Sigmoid colon (tissue), 7 donors: ENCODE results near the gene MED16. TPM values are rescaled to one million over a fixed set of nuclear protein-coding genes. Genes with fewer than 3 reads are reported as not detected.
"Not testable (repeated sequence)": the region's sequence is repeated elsewhere in the genome, so short reads cannot be mapped to it uniquely, and the experiment has no call there.

Experiments used
- DNase-seq: peaks from one replicate; pipeline ENCODE4 v3.0.0-alpha.2; 2019
- H3K27ac ChIP-seq, 4 donors: fragments of 200-600 bp; sonication (generic); one replicate each; pipeline ENCODE4 v1.5.1; 2016 to 2019; ENCODE audit warnings: mild to moderate bottlenecking in 1 of 4
- H3K27me3 ChIP-seq, 3 donors: fragments of 200-600 bp; sonication (generic); one replicate each; pipeline ENCODE4 v1.5.1; 2019; ENCODE audit warnings: mild to moderate bottlenecking in 1 of 3
- H3K36me3 ChIP-seq, 4 donors: fragments of 200-600 bp; sonication (generic); one replicate each; pipeline ENCODE4 v1.5.1; 2016 to 2019
- H3K4me1 ChIP-seq, 4 donors: fragments of 200-600 bp; sonication (generic); one replicate each; pipeline ENCODE4 v1.5.1; 2017 to 2019
- H3K4me3 ChIP-seq, 4 donors: fragments of 200-600 bp; sonication (generic); one replicate each; pipeline ENCODE4 v1.5.1; 2017 to 2019; ENCODE audit warnings: mild to moderate bottlenecking in 2 of 4, moderate library complexity in 1 of 4
- H3K9me3 ChIP-seq, 4 donors: fragments of 200-600 bp in 3 of 4; sonication (generic) in 3 of 4; one replicate each; pipeline versions ENCODE4 v1.5.1 to v1.6.1; 2013 to 2019
- CTCF ChIP-seq, 4 experiments: fragments of 450-650 bp in 3 of 4; fragments of 200-600 bp in 1 of 4; IDR thresholded peaks; one replicate each; pipeline ENCODE4 v1.5.1; 2016 to 2019; ENCODE audit warnings: antibody characterized with exemption in 4 of 4, mild to moderate bottlenecking in 3 of 4, moderate library complexity in 2 of 4
- EP300 ChIP-seq, 4 donors: sonication (generic); formaldehyde crosslinking; IDR thresholded peaks; one replicate each; pipeline ENCODE4 v1.6.1; 2017; ENCODE audit warnings: antibody characterized with exemption in 4 of 4
- POLR2A ChIP-seq, 2 donors: fragments of 450-650 bp; IDR thresholded peaks; one replicate each; pipeline ENCODE4 v1.6.1; 2016; ENCODE audit warnings: antibody characterized with exemption in 2 of 2, mild to moderate bottlenecking in 2 of 2, moderate library complexity in 2 of 2
- POLR2AphosphoS5 ChIP-seq, 4 donors: sonication (generic); formaldehyde crosslinking; IDR thresholded peaks; one replicate each; pipeline ENCODE4 v1.6.1; 2017; ENCODE audit warnings: antibody characterized with exemption in 4 of 4
- WGBS, 2 donors: extraction: QIAGEN DNeasy Blood & Tissue Kit; methylation state at CpG; one replicate each; pipeline ENCODE4 v1.1.7; 2013; 5-methylcytosine and 5-hydroxymethylcytosine counted together
- intact Hi-C: fragments of 100-400 bp; cut with DNase I; formaldehyde crosslinking; loops from one replicate; pipeline ENCODE4 v1.15.1; 2023
- polyA plus RNA-seq, 3 donors: library from polyadenylated mRNA; stranded (reverse); fragments of 200-250 nt; gene quantifications; one replicate each; pipeline ENCODE4 v1.2.3, GENCODE V29; 2013
- total RNA-seq, 4 donors: library from RNA; depleted of rRNA; stranded (reverse); fragments of >200 nt; gene quantifications; one replicate each; pipeline ENCODE4 v1.1.0, GENCODE V29; 2016
- donor health status: healthy with polysubstance abuse.
- donor health status: Bipolar disorder and iron deficiency.
- donor health status: healthy.

MED16 gene
- total and polyA plus RNA-seq, 7 donors = 22.4 to 62.5 (median 33.2) TPM

GRCh38 chr19:852136-853013 is 40.6 kb downstream of the MED16 start, which contains the start of gene ELANE:
Gene ELANE (plus strand): TSS chr19:852303. CDS start chr19:852329, 26 bp downstream.
- H3K27me3 ChIP-seq = peaks cover 15 to 64% (median 32%) of the 10 kb centered on the region in 3 donors
- no peaks in the 10 kb centered on the region for H3K9me3 ChIP-seq
- peaks cover 0 to 42% (median 32%) of the 10 kb centered on the region in 4 donors for H3K4me1 ChIP-seq
- WGBS, 2 donors = 55 to 65% methylated on average over 55 of the region's 55 CpGs
- intact Hi-C loops = loop anchor here (5.0 kb wide), 1 partner anchor 55 kb away; the partner anchor contains the start of gene PTBP1
- no peaks in the 10 kb centered on the region for H3K36me3 ChIP-seq
- H3K27ac ChIP-seq = peak within 1 kb of the TSS; percentile 77 to 83 (median 79)
- peak within 1 kb of the TSS in 3 of 4 donors; percentile 3 to 16 (median 7) for H3K4me3 ChIP-seq
- DNase-seq = no peak
- TF ChIP-seq POLR2AphosphoS5 (IDR thresholded peaks at IDR 0.05) = no peak
- TF ChIP-seq EP300 (IDR thresholded peaks at IDR 0.05) = no peak
- TF ChIP-seq CTCF (IDR thresholded peaks at IDR 0.05) = no peak
- TF ChIP-seq POLR2A (IDR thresholded peaks at IDR 0.05) = no peak

GRCh38 chr19:850979-851335 is 42.0 kb downstream of the MED16 start:
- TF ChIP-seq EP300 (IDR thresholded peaks at IDR 0.05) (no peak), CTCF (IDR thresholded peaks at IDR 0.05) (no peak), POLR2AphosphoS5 (IDR thresholded peaks at IDR 0.05) (no peak), POLR2A (IDR thresholded peaks at IDR 0.05) (no peak)
- H3K27me3 ChIP-seq = peaks cover 15 to 69% (median 36%) of the 10 kb centered on the region in 3 donors
- intact Hi-C loops = loop anchor here (5.0 kb wide), 1 partner anchor 54 kb away; the partner anchor contains the start of gene PTBP1
- H3K36me3 ChIP-seq = no peaks in the 10 kb centered on the region
- no peaks in the 10 kb centered on the region for H3K9me3 ChIP-seq
- 28 to 48% methylated on average over 13 of the region's 13 CpGs for WGBS, 2 donors
- peak overlapping the region; percentile 77 to 83 (median 79) for H3K27ac ChIP-seq
- no peak for DNase-seq
- H3K4me1 ChIP-seq = peaks cover 0 to 45% (median 32%) of the 10 kb centered on the region in 4 donors
- peak overlapping the region in 3 of 4 donors; percentile 3 to 30 (median 16) for H3K4me3 ChIP-seq

- WGBS, 2 donors = 14 to 26% methylated on average over 28 of the region's 28 CpGs
- Histone ChIP-seq H3K4me3 (peak overlapping the region in 3 of 4 donors; percentile 3 to 30 (median 16)), H3K27me3 (peaks cover 15 to 69% (median 42%) of the 10 kb centered on the region in 3 donors), H3K4me1 (peaks cover 0 to 45% (median 32%) of the 10 kb centered on the region in 4 donors), H3K36me3 (no peaks in the 10 kb centered on the region), H3K27ac (peak overlapping the region; percentile 77 to 83 (median 79)), H3K9me3 (no peaks in the 10 kb centered on the region)
- TF ChIP-seq POLR2AphosphoS5 (IDR thresholded peaks at IDR 0.05) = peak; percentile 75 to 89 (median 86)
- TF ChIP-seq EP300 (IDR thresholded peaks at IDR 0.05) = peak in 3 of 4 donors; percentile 62 to 80 (median 69)
- no peak for TF ChIP-seq POLR2A (IDR thresholded peaks at IDR 0.05)
- DNase-seq = peak; percentile 98
- intact Hi-C loops = loop anchor here (5.0 kb wide), 1 partner anchor 53 kb away; the partner anchor contains the start of gene PTBP1
Observed at GRCh38 chr19:850221-850978, 42.6 kb downstream of the MED16 start.

- H3K27me3 ChIP-seq = peaks cover 14 to 71% (median 51%) of the 10 kb centered on the region in 3 donors
- intact Hi-C loops, H3K4me3 ChIP-seq, DNase-seq, H3K9me3 ChIP-seq, H3K36me3 ChIP-seq: not testable (repeated sequence)
- peaks cover 0 to 45% (median 32%) of the 10 kb centered on the region in 4 donors for H3K4me1 ChIP-seq
- H3K27ac ChIP-seq = peak overlapping the region in 3 of 4 donors; percentile 23 to 54 (median 24)
- WGBS, 2 donors = 59 to 81% methylated on average over 8 of the region's 8 CpGs
Observed at GRCh38 chr19:849195-849594, 43.8 kb downstream of the MED16 start.

GRCh38 chr19:848386-848921 is 44.5 kb downstream of the MED16 start:
- TF ChIP-seq POLR2A (IDR thresholded peaks at IDR 0.05) (no peak), CTCF (IDR thresholded peaks at IDR 0.05) (no peak), EP300 (IDR thresholded peaks at IDR 0.05) (no peak), POLR2AphosphoS5 (IDR thresholded peaks at IDR 0.05) (no peak)
- Histone ChIP-seq H3K36me3 (no peaks in the 10 kb centered on the region), H3K27ac (peak overlapping the region; percentile 23 to 54 (median 42)), H3K27me3 (peaks cover 17 to 73% (median 52%) of the 10 kb centered on the region in 3 donors), H3K4me3 (no peak overlapping the region), H3K9me3 (no peaks in the 10 kb centered on the region), H3K4me1 (peaks cover 0 to 52% (median 38%) of the 10 kb centered on the region in 4 donors)
- no peak for DNase-seq
- intact Hi-C loops = no loop called here
- 28 to 43% methylated on average over 12 of the region's 12 CpGs for WGBS, 2 donors
